GM12865 (cell line): Measurements from ENCODE around the gene RELCH.

Experiments used
- DNase-seq: peaks from one replicate; pipeline ENCODE4 v3.0.0; 2010; ENCODE audit warnings: low read depth
- H3K4me3 ChIP-seq: 2 replicates; pipeline ENCODE4 v1.5.1; 2011; ENCODE audit warnings: mild to moderate bottlenecking, low read depth, low read length, control low read depth
- TF ChIP-seq, protein P1 (sequence below): IDR thresholded peaks from 2 replicates; pipeline ENCODE4 v1.5.1; 2011; ENCODE audit warnings: low read length, control low read depth, low read depth, inconsistent platforms; ENCODE audit not compliant: insufficient read depth; ENCODE audit errors: missing control alignments

Gene RELCH

DNA sequence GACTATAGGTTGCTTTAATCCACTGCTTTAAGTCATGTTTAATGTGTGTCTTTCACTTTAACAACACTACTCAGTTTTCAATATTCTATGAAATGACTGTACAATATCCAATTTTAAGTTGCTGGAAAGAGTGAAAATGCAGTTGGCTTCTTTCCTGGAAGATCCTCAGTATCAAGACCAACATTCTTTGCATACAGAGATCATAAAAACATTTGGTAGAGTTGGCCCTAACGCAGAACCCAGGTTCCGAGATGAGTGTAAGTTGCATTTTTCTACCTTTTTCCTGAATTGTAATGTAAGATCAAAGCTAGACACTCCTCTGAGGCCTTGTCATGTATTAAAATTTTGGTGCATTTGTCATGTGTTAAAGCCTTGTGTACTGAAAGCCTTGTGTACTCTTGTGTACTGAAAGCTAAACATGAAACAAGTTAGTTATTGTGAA is 95.2 kb downstream of the RELCH start:
- no peak overlapping the region for H3K4me3 ChIP-seq
- no peak for DNase-seq
- TF ChIP-seq, protein P1, sequence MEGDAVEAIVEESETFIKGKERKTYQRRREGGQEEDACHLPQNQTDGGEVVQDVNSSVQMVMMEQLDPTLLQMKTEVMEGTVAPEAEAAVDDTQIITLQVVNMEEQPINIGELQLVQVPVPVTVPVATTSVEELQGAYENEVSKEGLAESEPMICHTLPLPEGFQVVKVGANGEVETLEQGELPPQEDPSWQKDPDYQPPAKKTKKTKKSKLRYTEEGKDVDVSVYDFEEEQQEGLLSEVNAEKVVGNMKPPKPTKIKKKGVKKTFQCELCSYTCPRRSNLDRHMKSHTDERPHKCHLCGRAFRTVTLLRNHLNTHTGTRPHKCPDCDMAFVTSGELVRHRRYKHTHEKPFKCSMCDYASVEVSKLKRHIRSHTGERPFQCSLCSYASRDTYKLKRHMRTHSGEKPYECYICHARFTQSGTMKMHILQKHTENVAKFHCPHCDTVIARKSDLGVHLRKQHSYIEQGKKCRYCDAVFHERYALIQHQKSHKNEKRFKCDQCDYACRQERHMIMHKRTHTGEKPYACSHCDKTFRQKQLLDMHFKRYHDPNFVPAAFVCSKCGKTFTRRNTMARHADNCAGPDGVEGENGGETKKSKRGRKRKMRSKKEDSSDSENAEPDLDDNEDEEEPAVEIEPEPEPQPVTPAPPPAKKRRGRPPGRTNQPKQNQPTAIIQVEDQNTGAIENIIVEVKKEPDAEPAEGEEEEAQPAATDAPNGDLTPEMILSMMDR = no peak

GRCh38 chr18:62284637-62285036 is 97.6 kb downstream of the RELCH start:
- H3K4me3 ChIP-seq = no peak overlapping the region
- TF ChIP-seq, protein P1 = no peak
- DNase-seq = no peak

- no peak for DNase-seq
- no peak overlapping the region for H3K4me3 ChIP-seq
- TF ChIP-seq, protein P1 = no peak
These were observed 98.2 kb downstream of the RELCH start for GRCh38 chr18:62285281-62285680.

DNA sequence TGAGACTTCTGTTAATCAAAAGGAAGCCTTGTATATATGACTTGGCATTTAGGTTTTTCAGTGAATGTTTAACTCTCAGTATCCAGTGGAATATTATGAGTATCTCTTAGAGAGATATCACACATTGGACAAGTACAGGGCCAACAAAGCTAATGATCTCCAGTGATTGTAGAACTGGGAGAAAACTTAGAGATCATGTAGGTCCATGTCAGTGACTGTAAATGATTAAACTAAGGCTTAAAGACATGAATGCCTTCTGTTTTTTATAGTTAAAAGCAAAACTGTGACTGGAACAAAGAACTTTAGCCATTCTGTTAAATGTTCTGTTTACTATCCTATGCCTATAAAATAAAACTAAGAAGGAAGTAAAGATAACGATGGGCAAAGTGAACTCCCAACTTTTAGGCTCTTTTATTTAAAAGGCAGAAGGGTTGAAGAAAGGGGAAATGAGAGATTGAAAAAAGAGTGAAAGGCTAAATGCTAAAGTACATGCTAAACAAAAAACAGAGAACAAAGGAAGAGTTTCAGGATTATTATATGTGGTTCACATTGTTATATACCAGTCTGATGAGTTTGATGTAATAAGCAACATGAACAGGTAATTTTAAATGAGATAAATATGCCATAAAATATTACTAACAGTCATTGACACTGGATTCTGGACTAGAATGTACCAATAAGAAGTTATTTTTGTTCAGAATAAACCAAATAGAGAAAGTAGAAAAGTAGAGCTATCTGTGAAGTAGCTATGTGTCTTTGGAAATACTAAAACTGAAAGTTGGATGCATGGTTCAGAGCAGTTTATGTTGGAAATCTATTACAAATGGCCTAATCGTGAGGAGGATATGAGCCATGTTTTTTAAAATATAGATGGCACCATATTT is 101.0 kb downstream of the RELCH start:
- no peak for DNase-seq
- no peak overlapping the region for H3K4me3 ChIP-seq
- TF ChIP-seq, protein P1 = no peak

DNA sequence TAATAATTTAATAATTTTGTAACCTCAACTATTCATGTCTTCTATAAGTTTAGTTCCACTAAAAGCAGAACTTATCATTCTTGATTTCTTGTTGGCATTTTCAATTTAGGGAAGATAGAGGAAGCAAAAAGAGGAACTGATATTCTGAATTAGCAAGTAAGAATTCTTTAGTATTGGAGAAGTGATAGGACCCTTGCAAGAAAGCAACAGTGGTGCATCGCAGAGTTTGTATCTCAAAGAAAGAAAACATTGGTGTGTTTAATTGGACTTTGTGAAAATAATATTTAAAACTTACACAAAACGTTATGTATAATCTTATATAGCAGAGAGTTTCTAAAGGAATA is 101.6 kb downstream of the RELCH start:
- peak; percentile 10 for DNase-seq

DNA sequence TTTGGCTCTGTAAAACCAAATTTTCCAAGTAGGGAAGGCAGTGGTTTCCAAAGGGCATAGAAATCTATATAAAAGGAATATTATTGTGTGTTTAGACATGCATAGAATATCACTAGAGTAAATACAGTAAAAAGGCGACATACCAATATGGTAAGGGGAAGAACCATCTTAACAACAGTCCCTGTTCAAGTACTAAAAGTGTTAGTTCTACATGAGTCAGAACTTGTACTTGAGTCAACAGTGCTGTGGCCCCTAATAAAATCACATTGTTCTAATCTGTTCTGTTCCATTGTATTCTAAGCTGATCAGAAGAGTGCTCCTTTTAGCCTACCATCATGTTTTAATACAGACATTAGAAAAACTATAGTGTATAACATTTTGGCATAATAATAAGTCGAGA is 102.0 kb downstream of the RELCH start:
- no peak for DNase-seq
- no peak overlapping the region for H3K4me3 ChIP-seq
- TF ChIP-seq, protein P1 = no peak

More for the DNA sequence above, 101.6 kb downstream of the RELCH start:
- TF ChIP-seq, protein P1 = no peak
- H3K4me3 ChIP-seq = no peak overlapping the region

- no peak for DNase-seq
- TF ChIP-seq, protein P1 = no peak
- H3K4me3 ChIP-seq = no peak overlapping the region
These were observed 107.0 kb downstream of the RELCH start for GRCh38 chr18:62294073-62294472.
